NCI-H146 treated with DMSO at 0.1 percent for 48 hours (cell line): ENCODE measurements around the gene UBAC1.

Experiments used
- DNase-seq: peaks from one replicate; lab custom pipeline; 2025; ENCODE audit not compliant: unreplicated experiment; lab: John Stamatoyannopoulos, UW

The UBAC1 gene, protein sequence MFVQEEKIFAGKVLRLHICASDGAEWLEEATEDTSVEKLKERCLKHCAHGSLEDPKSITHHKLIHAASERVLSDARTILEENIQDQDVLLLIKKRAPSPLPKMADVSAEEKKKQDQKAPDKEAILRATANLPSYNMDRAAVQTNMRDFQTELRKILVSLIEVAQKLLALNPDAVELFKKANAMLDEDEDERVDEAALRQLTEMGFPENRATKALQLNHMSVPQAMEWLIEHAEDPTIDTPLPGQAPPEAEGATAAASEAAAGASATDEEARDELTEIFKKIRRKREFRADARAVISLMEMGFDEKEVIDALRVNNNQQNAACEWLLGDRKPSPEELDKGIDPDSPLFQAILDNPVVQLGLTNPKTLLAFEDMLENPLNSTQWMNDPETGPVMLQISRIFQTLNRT

DNA sequence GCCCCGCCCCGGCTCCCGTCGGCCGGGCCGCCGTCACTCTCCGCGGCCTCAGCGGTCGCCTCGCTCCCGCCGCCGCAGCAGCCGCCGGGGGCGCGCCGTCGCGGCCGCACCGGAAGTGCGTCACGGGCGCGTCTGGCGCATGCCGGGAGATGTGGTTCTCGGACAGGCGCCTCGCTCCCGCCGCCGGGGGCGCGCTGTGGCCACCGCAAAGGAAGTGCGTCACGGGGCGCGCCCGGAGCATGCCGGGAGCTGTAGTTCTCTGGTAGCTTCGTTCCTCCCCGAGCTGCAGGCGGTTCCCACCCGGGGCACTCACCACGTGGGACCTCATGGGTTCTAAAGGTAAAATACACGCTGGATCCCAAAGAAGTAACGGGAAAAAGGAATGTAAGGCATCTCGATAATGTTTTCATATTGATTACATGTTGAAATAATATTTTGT, at the start of gene UBAC1:
Gene UBAC1, minus strand, starts transcription at position 97 of the 439 bp plus-strand sequence. CDS start 211 bp downstream, outside the sequence.
- peak; percentile 39 for DNase-seq

DNA sequence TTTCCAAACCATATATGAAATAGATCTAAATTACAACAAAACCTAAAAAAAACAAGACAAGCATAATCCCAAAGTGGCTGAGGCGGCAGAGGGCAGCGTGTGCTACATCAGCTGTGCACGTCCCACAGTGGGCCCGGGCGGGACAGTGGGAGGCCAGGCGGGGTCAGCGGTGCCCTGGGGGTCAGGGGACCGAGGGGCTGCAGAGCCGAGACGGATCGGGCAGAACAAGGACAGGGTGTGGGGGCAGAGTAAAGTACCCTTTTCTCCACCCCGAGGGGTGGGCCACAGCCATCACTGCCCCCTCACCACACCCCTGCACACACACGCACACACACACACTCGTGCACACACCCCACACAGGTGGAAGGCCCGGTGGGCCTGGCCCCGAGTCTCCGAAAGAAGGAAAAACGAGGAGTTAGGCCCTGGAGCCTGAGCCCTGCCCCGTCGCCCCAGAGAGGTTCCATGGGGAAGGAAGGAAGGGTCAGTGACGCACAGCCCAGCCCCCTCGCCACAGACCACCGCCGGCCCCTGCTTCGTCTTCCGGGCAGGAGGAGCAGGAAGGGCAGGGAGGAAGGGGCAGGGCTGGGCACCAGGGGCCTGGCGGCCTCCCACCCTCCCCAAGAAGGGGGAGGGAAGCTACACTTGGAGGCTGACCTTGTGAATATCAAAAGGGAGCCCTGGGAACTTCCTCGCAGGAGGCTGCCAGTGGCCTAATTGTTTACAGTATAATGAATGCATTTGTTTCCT, 49.6 kb upstream of the UBAC1 start:
- DNase-seq, result no peak

DNA sequence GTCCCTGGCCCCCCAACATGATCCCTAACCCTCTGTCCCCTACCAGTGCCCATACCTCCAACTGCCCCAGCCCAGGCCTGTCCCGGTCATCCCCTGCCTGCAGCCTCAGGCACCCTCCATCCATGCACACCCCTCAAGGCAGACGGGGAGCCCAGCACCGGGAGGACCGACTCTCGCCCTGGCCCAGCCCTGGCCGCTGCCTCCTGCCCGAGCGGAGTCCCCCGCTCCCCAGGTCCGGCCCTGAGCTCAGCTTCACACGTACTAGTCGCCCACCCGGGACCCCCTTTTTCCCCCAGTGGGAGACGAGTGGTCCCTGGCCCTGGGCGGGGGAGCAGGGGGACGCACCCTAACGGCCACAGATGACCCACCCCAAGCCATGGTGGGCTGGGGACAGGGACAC, 49.0 kb upstream of the UBAC1 start:
- no peak for DNase-seq

DNA sequence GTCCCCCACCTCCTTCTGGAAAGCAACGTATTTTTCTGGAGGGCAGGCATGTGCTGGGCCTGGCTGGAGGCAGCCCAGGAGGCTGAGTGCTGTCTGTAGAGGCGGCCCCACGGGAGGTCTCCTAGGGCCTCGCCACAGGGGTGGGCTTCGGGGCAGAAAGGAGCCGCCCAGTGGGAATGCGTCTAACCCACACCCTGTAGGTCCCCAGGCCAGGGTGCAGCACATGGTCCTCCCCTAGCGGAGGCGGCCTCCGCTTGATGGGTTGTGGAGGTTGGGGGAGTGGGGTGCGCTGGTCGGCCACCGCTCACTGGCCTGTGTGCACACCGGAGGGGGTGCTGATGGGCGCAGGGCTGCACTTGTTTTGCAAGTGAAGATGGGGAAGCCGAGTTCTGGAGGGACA, 48.3 kb upstream of the UBAC1 start:
- no peak for DNase-seq

DNA sequence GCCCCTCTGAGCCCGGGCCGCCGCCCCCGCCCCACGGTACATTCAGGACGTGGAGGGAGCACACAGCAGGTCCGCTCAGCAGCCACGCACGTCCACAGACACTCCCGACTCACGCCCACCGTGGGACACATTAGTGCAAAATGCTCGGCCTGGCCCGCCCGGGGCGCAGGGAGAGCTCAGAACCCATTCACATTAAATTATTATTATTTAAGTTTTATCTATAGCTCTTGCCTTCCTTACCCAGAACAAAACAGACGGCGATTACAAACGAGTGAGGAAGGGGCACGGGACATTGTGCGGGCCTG, 47.5 kb upstream of the UBAC1 start:
- DNase-seq, result no peak

DNA sequence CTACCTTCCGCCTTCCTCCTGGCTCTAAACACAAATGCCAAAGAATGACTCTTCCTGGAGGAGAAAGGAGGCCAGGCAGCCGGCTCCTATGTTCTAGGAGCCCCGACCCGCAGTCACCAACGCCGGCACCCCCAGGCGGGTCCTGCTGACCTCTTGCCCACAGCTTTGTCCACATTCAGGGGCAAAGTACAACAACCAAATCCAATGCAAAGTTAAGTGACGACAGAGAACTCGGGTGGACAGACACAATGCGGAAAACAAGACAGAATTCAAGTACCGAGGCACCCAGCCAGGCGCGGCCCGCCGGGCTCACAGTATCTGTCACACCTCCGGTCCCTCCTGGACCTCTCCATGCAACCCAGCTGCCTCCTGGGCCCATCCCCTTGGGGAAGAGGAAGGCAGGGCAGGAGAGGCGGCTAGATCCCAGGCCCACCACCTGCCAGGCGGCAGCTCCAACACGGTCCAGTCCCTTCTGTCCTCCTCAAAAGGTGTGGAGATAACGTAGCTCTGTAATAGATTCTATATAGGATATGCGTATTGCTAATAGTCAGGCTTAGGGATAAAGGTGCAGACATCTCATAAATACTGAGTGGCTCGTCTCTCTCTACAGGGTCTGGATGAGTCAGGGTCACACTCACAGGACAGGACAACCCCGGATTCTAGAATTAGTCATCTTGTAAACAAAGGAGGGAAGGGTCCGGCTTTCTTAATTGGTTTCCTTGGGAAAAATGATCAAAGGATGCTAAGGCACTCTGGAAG, 46.9 kb upstream of the UBAC1 start:
- DNase-seq, result no peak

DNA sequence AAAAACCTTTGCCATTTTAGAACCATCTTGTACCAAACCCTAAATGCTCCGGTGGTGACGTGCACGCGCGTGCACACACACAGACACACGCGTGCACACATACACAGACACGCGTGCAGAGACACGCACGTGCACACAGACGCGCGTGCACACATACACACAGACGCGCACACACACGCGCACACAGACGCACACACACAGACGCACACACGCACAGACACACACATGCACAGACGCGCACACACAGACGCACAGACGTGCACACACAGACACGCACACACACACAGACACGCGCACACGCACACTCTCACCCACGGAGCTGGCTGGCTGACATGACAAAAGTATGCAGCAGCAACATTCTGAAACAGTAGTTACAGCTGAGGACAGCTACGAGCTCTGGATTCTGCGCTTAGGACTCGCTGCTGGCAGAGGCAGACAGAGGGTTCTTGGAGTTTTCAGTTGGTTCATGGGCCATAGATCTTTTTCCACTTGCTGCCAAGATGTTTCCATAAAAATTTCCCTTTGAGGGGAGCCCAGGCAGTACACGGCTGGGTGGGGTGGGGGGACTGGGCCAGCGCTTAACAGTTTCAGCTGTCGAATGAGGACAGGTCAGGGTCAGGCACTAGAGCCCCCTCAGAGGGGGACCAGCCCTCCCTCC, 46.2 kb upstream of the UBAC1 start:
- no peak for DNase-seq

DNA sequence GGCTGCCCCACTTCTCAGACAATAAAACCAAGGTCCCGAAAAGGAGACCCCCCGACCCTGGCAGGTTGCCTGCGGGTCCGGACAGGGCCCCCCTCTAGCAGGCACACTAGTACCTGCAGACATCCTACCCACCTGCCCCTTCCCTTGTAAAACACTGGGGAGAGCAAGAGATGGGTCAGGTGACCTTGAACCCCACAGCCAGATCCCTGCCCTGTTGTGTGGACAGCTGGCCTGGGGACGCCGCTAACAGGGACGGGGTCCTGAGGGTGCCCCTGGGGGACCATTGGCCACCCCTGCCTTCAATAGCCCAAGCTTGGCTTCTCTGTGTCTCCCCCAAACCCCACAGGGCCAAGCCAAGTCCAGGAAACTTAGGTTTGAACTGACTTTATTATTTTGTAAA, 45.0 kb upstream of the UBAC1 start:
- no peak for DNase-seq

DNA sequence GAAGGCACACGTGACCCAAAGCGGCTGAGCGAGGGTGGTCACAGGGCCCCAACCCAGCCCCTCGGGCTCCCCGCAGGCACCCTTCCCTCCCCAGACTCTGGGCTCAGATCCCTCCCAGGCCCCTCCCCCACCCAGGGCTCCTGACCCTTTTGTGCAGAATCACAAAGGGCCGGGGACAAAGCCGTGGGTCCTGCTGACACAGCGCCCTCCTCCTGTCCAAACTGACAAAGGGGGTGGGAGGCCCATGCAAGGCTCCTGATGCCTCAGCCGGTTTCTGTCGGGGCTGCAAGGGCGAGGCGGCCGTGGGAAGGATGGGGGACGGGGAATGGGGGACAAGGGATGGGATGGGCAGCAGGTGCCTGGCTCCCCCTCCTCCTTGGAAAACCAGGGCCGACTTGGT, 43.5 kb upstream of the UBAC1 start:
- no peak for DNase-seq

DNA sequence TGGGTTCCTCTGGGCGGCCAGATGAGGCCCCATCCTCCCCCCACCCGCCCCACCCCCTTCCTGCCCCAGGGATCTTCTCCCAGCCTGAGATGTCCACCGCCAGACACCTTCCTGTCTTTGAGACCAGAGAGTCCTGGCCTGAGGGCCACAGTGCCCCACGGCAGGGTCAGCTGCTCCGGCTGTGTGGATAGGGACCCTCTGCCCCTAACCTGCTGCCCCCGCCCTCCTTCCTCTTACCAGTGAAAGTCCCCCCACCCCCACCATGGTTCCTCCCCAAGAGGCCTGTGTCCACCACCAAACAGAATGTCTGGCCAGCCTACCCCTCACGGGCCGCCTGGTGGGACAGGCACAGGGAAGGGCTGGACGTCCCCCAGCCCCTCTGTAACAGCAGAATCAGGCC, 43.0 kb upstream of the UBAC1 start:
- DNase-seq, result no peak

DNA sequence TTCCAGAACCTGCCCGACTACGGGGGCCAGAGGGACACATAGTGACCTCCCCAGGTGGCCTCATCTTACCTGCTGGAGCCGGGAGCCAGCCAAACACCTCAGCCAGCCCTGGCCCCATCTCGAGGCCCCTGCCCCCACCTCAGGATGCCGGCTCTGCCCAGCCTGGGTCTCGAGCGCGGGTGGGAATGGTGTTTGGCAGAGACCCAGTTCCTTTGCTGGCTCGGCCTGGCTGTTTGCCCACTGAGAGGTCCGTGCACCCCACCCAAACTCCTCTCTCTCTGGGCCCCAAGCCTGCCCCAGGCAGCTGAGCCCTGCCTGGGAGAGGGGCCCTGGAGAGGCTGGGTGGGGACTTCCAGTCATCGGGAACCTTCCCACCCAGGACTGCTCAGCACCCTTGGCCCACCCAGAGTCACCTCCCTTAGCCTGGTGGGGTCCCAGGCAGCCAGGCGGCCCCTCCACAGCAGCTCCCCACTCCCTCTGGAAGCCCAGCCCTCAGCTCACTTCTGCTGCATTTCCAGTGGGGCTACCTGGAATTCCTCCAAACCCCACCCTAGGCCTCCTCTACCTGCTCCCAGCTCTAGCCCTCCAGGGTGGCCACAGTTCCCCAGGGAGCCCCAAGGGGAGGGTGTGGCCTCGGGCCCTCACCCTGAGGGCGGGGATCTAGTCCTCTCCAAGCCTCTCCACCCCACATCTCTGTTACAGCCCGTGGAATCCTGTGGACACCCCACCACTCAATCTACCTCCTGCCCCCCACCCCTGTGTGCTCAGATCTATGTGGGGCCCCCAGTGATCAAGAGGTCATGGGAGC, 42.4 kb upstream of the UBAC1 start:
- DNase-seq, result no peak

DNA sequence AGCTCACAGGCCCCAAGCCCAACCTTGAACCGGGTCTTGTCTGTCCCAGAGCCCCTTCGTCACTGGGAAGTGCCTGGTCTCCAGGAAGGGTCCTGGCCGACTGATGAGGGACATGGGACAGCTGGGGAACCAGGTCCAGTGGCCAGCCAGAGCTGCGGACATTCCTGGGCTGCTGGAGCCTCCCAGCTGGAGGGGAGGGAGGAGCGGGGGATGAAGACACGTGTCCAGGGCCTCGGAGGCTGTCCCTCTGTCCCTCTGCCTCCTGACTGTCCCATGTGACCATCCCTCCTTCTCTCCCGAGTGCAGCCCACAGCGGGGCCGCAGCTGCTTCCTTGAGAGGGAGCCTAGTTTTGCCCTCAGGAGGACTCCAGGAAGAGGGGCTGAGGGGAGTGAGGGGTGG, 41.7 kb upstream of the UBAC1 start:
- no peak for DNase-seq

DNA sequence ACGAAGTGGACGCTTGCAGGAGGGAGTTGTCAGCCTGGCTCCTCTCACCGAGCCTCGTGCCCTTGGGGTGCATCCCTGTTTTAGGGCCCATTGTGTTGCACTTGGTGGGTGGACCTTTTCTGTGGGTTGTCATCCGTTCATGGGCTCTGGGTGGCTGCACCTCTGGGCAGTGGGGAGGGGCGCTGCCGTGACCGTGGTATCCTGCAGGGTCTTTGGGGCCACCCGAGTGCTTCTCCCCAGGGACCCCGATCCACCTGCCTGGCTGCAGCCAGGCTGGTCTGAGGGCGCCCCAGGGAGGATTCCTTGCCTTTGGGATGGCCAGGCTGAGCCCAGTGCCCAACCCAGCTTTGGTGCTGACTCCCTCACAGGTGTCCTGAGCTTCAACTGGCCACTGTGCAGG, 41.0 kb upstream of the UBAC1 start:
- no peak for DNase-seq

DNA sequence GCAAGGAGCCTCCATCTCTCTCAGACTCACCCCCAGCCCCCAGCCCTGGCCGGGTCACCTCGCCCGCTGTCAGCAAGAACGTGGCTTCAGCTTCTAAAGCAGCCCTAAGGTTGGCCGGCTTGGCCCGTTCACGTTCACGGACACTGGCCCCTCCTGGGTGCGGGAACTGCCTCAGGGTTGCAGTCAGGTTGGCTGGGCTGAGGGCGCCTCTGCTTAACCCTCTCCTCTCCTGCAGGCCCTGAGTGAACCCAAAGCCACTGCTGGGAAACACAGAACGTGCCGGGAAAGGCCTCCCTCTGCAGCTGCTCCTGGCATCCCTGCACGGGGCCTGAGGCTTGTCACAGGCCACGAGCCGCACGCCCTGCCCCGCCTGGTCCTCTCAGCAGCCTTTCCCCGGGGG, 40.1 kb upstream of the UBAC1 start:
- DNase-seq, result no peak

DNA sequence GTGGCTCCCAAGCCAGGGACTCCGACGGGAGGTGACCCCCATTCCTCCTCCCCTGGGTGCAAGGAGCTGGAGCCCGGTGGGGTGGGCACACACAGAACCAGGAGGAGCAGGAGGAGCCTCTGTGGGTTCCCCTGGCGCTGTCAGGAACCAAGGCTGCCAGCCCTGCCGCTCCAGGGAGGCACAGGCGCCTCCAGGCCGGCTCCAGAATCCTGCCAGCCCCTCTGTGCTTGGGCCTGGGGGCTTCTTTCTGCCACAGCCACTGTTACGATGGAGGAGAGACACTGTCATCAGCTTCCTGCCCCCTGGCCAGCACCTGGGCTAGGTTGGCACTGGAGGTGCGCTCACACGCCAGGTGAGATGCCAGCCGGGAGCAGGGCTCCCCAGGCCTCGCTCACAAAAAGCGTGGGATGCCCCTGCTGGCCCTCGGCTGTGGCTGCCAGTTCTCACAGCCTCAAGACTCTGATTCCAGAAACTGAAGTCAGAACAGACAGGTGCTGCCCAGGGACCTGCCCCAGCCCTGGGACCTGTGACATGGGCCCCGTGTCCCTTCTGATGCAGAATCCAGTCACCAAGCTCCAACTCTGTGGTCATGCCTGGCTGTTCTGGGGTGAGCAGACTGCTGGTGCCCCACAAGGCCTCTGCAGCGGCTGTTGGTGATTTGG, 37.4 kb upstream of the UBAC1 start:
- DNase-seq, result no peak

DNA sequence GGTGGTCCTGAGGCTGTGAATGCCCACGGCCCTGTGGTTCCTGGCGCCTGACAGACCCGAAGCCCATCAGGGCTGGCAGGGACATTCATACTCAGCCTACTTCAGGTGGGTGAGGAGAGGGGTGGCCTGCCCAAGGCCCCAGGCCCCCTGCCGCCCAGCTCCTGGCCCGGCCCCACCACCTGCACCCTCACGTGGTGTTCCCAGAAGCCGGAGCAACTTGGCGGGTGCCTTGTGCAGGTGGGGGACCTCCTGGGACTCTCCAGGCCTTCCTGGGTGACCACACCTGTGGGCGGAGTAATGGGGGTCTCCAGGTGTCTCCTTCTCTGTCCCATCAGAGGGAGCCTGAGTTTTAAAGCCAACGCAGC, 36.8 kb upstream of the UBAC1 start:
- no peak for DNase-seq

DNA sequence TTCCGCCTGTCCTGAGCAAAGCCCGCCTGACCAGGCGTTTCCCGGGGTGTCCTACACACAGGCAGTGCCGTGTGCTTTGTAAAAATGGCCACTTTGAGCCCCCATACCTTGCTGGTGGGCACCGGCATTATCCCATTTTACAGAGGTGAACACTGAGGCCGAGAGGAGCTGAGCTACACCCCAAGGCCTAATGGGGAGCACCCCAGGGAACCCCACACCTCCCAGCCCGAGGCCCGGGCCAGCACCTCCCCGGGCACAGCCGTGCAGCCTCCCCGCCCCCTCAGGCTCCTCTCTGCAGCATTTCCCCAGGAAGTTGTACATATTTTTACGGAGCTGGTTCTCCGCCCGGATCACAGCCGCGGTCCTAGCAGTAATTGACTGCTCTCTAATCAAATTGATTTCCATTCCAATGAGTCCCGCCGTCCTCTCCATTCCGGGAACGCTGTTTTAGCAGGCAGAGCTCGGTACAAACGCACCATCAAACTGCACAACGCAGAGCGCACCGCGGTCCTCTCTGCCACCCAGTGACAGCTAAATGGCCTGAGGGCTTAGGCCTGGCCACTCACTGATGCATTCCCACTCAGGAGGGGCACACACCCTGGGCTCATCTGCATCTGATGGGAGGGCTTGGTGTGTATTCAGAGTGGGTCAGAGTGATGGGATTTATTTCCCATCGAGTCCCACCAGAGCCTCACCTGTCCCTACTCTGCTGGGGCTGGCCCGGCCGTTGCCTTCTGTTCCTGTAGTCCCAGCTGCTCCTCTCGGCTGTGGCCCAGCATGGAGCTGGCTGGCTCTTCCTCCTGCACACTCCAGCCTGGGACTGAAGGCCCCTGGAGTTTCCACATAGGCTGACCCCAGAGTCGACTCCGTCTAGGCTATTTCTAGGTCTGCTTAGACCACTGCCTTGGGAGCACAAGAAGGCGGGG, 36.2 kb upstream of the UBAC1 start:
- DNase-seq, result no peak

DNA sequence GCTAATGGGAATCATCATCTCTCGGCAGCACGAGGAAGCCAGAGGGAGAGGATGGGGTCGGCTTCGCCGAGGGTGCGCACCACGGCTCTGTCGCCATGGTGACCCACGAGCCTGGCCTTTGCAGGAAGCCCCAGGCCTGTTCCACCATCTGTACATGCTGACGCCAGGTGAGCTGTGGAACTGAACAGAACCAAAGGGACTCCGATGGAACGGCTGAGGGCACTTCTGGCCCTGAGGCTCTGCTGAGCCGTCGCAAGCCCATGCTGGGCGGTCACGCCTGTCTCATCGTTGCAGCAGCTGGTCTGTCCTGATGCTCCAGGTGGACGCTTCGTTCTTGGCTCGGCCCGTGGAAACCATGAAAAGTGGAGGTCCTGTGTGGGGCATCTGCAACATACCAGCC, 34.6 kb upstream of the UBAC1 start:
- no peak for DNase-seq
